Central memory CD8-positive, alpha-beta T cell (primary cell): ENCODE results near the gene GFOD1.

Experiments
- ATAC-seq: fragments of 150-1000 bp; cut with Tn5 transposase; replicated peaks from 2 replicates; pipeline ENCODE4 v1.10.0; 2022; ENCODE audit warnings: mild to moderate bottlenecking, moderate FRiP score, moderate number of reproducible peaks; ENCODE audit not compliant: poor library complexity, severe bottlenecking; ENCODE audit errors: extremely low read depth
- DNase-seq, 2 donors: peaks; one replicate each; pipeline ENCODE4 v3.0.0; 2021; ENCODE audit warnings: low spot score in 2 of 2
- H3K27ac Mint-ChIP-seq: one replicate; pipeline ENCODE4 v1.8.0; 2022; ENCODE audit warnings: low read depth, mild to moderate bottlenecking, moderate library complexity, mixed read lengths
- H3K27me3 Mint-ChIP-seq: one replicate; pipeline ENCODE4 v1.8.0; 2022; ENCODE audit warnings: mixed read lengths
- H3K36me3 Mint-ChIP-seq: one replicate; pipeline ENCODE4 v1.8.0; 2022; ENCODE audit warnings: mild to moderate bottlenecking, moderate library complexity, mixed read lengths; ENCODE audit not compliant: insufficient read depth
- H3K4me1 Mint-ChIP-seq: one replicate; pipeline ENCODE4 v1.8.0; 2022; ENCODE audit warnings: mixed read lengths
- H3K4me3 Mint-ChIP-seq: one replicate; pipeline ENCODE4 v1.8.0; 2022; ENCODE audit warnings: mild to moderate bottlenecking, moderate library complexity, mixed read lengths
- H3K9me3 Mint-ChIP-seq: one replicate; pipeline ENCODE4 v1.8.0; 2022; ENCODE audit warnings: mixed read lengths

The GFOD1 gene

DNA sequence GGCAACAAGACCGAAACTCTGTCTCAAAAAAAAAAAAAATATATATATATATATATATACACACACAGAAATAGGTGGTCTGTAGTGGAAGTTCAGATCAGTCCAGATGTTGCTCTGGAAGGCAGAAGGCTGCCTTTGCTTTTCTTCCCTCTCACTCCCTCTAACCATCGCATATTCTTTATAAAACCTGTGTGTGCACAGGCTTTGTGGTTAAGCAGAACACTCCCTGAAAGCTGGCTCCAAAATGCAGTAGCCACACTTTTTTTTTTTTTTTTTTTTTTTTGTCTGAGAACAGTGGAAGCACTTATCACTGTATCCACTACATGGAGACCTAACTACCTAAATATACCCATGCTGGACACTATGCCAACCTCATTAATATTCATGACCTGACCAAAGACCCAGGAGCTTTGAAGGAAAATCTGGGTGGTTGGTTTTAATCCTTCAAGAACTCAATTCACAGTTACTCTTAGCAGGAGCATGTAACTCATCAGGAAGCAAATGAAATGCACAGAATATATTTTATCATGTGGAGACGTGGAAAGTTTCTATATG, 20.0 kb upstream of the GFOD1 start:
- DNase-seq (no peak), ATAC-seq (no peak)
- Mint-ChIP-seq H3K27ac (no peak overlapping the region), H3K4me3 (no peak overlapping the region), H3K36me3 (no peaks in the 10 kb centered on the region), H3K27me3 (no peaks in the 10 kb centered on the region), H3K9me3 (no peaks in the 10 kb centered on the region), H3K4me1 (no peaks in the 10 kb centered on the region)

DNA sequence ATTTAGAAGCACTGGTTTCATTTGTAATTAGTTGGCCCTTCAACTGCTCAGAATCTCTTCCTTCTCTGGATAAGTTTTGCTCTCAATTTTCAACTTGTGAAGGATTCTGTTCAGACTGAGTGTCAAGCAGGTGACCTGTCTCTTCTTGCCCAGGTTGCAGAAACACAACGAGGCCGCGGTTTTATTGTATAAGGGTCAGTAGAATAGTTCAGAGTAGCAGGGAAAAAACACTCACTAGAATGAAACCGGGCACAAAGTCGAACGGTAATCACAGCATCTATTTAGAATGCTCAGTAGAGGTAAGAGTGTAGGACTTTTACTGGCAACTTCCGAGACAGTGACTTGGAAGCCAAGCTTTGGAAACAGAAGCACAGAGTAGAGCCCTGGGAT, 17.9 kb upstream of the GFOD1 start:
- ATAC-seq: no peak
- Mint-ChIP-seq H3K9me3 (no peaks in the 10 kb centered on the region), H3K27ac (no peak overlapping the region), H3K27me3 (no peaks in the 10 kb centered on the region), H3K36me3 (no peaks in the 10 kb centered on the region), H3K4me1 (no peaks in the 10 kb centered on the region), H3K4me3 (no peak overlapping the region)
- DNase-seq: no peak

DNA sequence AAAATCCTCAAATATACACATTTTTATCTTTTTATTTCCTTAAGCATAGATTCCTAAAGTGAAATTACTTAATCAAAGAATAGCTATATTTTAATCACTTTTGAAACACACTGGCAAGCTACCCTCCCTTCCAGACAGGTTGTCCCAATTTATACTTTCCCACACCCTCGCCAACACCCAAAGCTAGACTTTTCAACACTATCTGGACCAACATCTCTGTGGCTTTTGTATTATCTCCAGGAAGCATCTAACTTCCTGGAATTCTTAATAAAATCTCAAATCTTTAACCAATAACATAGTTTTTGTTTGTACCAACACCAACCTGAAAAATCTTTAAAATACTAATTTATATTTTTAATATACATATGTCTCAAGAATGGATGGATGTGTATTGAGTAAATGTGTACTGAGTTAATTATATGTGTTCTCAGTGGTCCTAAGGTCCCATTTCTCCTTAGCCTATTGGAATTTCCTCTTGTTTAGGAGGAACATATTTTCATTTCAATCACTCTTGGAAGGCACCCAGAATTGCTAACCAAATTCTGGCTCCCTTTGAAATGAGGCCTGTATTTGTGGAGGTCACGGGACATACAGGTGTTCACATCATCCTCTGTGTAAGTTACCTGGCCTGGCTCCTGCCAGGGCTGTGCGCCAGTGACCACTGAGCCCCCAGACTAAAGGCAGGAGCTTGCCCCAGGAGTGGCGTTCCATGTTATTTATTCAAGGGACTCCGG, 17.4 kb upstream of the GFOD1 start:
- no peaks in the 10 kb centered on the region for H3K4me1 Mint-ChIP-seq

DNA sequence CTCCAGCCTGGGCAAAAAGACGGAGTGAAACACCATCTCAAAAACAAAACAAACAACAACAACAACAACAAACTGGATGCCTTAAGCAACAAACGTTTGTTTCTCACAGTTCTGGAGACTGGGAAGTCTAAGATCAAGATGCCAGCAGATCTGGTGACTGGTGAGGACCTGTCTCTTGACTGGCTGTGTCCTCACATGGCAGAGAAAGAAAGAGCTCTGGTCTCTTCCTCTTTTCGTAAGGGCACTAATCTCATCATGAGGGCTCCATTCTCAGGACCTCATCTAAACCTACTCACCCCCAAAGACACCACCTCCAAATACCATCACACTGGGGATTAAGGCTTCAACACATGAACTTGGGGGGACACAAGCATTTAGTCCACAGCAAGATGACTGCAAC, 13.5 kb upstream of the GFOD1 start:
- Mint-ChIP-seq H3K27ac (no peak overlapping the region), H3K36me3 (no peaks in the 10 kb centered on the region), H3K4me1 (no peaks in the 10 kb centered on the region), H3K9me3 (no peaks in the 10 kb centered on the region), H3K4me3 (no peak overlapping the region), H3K27me3 (no peaks in the 10 kb centered on the region)
- ATAC-seq (no peak), DNase-seq (no peak)

More for the DNA sequence above, 17.4 kb upstream of the GFOD1 start:
- Mint-ChIP-seq H3K27me3 (no peaks in the 10 kb centered on the region), H3K36me3 (no peaks in the 10 kb centered on the region), H3K27ac (no peak overlapping the region), H3K9me3 (no peaks in the 10 kb centered on the region), H3K4me3 (no peak overlapping the region)
- DNase-seq (no peak), ATAC-seq (no peak)

DNA sequence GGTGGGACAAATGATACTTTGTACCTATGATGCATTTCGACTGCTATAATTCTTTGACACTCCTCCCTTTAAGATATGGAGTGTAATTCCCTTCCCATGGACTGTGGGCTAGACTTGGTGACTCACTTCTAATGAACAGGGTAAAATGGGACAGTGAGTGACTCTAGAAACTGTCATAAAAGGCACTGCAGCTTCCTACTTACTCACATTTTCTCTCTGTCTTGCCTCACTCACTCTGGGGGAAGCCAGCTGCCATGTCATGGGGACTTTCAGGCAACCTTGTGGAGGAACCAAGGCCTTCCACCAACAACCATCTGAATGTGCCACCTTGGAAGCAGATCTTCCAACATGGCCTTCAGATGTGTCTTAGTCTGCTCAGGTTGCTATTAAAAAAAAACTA, 12.9 kb upstream of the GFOD1 start:
- no peak for DNase-seq
- H3K9me3 Mint-ChIP-seq: no peaks in the 10 kb centered on the region
- H3K36me3 Mint-ChIP-seq: no peaks in the 10 kb centered on the region
- no peak overlapping the region for H3K4me3 Mint-ChIP-seq
- H3K4me1 Mint-ChIP-seq: no peaks in the 10 kb centered on the region
- no peaks in the 10 kb centered on the region for H3K27me3 Mint-ChIP-seq
- H3K27ac Mint-ChIP-seq: no peak overlapping the region
- no peak for ATAC-seq

DNA sequence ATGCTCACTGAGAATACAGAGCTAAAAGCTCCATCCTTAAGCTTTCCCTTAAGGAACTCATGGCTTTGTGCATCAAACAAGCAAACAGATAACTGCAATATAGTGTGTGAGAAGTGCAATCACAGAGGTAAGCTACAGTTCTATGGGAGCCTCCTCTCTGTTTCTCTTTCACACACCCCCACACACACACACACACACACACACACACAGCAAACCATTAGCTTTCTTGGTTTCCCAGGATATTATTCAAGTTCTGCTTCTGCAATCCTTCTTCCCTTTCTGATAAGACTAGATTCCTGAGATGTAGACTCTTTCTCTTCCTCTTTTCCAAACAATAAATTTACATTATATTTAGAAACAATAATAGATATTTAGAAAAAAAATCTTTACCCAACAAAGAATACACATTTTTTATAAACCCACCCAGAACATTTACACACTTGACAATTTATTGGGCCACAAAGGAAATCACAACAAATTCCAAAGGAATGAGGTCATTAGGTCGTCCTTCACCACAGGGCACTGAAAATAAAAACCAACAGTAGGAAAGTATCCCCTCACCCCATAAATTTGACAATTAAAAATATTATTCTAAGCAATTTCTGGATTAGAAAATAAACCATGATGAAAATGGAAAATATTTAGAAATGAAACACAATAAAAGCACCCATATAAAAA, 9.3 kb upstream of the GFOD1 start:
- Mint-ChIP-seq H3K9me3 (no peaks in the 10 kb centered on the region), H3K27me3 (no peaks in the 10 kb centered on the region), H3K4me3 (no peak overlapping the region), H3K4me1 (no peaks in the 10 kb centered on the region), H3K27ac (no peak overlapping the region), H3K36me3 (no peaks in the 10 kb centered on the region)
- no peak for ATAC-seq
- no peak for DNase-seq

DNA sequence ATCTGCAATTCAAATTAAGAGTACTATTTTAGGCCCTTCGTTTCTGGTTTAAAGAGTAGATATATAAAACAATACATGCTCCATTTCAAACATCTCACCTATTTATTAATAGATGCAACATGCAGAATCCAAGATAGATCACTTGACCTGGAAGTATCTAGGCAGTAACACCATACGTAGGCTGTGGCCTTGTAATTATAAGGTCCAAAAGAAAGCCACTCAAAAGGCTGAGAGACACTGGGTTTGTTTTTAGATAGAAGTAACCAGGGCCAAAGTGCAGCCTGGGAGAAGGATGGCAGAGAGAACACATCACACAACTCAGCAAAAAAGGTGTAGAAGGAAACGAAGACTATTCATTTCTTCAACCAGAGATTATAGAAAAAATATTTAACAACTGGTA, 8.4 kb upstream of the GFOD1 start:
- ATAC-seq (no peak), DNase-seq (no peak)
- H3K4me3 Mint-ChIP-seq: no peak overlapping the region
- no peaks in the 10 kb centered on the region for H3K9me3 Mint-ChIP-seq
- H3K27ac Mint-ChIP-seq: no peak overlapping the region
- no peaks in the 10 kb centered on the region for H3K27me3 Mint-ChIP-seq
- H3K4me1 Mint-ChIP-seq: no peaks in the 10 kb centered on the region
- no peaks in the 10 kb centered on the region for H3K36me3 Mint-ChIP-seq

DNA sequence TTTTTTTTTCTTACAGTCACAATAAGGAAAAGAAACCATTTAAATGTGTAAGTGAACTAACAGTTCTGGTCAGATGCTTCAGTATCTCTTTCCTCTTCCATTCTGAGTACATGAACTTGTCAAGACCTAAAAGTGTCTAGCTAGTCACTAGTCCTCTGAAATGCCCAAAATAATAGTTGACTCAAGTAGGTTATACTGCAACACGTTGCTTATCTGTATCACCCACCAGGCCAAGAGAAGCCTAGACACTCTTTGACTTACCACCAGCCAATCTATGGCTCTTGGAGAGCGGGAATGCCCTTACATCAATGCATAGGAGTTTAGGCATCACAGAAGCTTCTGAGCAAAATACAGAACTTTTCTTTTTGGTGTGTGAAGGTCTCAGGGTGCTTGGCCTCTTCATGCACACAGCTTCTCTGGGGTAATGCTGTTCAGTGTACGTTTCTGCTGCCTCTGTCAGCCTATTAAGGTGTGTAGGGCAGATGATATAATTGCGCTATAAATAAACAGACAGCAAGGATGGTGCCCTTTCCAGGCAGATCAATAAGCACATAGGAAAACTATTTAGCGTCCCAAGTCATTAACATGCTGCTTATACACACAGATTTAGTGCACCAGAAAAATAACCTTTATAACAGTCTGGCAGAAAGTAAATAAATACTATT, 7.8 kb upstream of the GFOD1 start:
- Mint-ChIP-seq H3K9me3 (no peaks in the 10 kb centered on the region), H3K4me1 (no peaks in the 10 kb centered on the region), H3K27me3 (no peaks in the 10 kb centered on the region), H3K4me3 (no peak overlapping the region), H3K27ac (no peak overlapping the region), H3K36me3 (no peaks in the 10 kb centered on the region)
- DNase-seq (no peak), ATAC-seq (no peak)

DNA sequence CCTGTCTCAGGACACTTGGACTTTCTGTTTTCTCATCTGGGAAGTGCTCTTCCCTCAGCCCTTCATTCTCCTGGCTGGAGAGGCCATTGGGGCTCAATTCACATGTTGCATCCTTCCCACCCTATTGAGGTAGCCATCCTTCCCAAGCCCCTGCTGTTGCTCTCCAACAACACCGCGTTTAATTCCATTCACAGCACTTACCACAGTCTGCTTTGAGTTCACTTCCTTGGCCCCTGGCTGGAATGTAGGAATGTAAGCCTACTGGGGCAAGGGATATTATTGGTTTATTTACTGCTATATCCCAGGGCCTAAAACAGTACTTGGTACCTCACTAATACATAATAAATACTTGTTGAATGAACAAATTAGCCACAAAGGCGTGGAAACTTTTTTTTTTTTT, 6.7 kb upstream of the GFOD1 start:
- no peaks in the 10 kb centered on the region for H3K36me3 Mint-ChIP-seq
- no peaks in the 10 kb centered on the region for H3K4me1 Mint-ChIP-seq
- DNase-seq (no peak), ATAC-seq (no peak)
- no peak overlapping the region for H3K27ac Mint-ChIP-seq
- no peaks in the 10 kb centered on the region for H3K27me3 Mint-ChIP-seq
- no peaks in the 10 kb centered on the region for H3K9me3 Mint-ChIP-seq
- H3K4me3 Mint-ChIP-seq: no peak overlapping the region

DNA sequence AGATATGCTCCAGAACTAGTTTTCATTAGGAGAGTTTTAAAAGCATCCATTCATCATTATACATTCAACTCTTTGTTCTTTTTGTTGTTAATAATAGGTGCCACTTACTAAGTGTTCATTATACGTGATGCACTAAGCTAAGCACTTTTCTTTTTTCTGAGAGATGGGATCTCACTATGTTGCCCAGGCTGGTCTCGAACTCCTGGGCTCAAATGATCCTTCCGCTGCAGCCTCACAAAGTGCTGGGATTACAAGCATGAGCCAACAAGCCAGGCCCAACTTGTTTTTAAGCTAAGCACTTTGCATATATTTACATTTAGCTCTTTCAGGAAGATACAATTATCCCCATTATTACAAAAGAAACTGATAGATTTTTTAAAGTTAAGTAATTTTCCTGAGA, 5.7 kb upstream of the GFOD1 start:
- Mint-ChIP-seq H3K27me3 (no peaks in the 10 kb centered on the region), H3K4me1 (peaks cover 5% of the 10 kb centered on the region), H3K9me3 (no peaks in the 10 kb centered on the region), H3K27ac (no peak overlapping the region), H3K4me3 (no peak overlapping the region), H3K36me3 (no peaks in the 10 kb centered on the region)
- ATAC-seq: no peak
- DNase-seq: no peak

DNA sequence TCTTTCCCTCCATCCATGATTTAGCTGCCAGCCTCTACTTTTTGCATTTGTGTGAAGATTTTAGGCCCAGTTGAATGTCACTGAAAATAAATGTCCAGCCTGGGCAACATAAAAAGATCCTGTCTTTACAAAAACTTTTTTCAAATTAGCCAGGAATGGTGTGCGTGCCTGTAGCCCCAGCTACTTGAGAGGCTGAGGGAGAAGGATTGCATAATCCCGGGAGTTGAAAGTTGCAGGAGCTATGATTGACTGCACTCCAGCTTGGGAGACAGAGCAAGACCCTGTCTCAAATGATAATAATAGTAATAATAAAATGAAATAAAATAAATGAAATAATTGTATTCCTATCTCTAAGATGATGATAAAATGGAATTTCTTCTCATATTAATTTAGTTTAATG, 5.0 kb upstream of the GFOD1 start:
- H3K27ac Mint-ChIP-seq: no peak overlapping the region
- H3K4me3 Mint-ChIP-seq: no peak overlapping the region
- ATAC-seq (no peak), DNase-seq (no peak)
- H3K27me3 Mint-ChIP-seq: no peaks in the 10 kb centered on the region
- no peaks in the 10 kb centered on the region for H3K36me3 Mint-ChIP-seq
- H3K9me3 Mint-ChIP-seq: no peaks in the 10 kb centered on the region
- H3K4me1 Mint-ChIP-seq: peaks cover 11% of the 10 kb centered on the region

DNA sequence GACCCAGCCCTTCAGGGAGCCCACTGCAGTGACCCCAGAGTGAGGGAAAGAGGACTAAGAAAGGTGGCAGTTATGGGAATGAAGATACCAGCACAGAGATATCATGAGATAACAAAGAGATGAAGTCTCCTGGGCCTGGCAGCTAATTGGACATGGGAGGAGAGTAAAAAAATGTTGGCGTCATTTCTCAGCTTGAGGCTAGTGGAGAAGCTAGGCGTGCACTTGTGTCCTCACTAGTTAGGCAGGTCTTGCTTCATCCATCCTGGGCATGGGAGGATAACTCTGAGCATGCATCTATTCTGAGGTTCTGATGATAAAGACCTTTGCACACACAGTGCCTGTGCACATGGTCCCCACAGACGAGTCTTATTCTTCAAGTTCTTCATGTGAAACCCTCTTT, 4.1 kb upstream of the GFOD1 start:
- ATAC-seq (no peak), DNase-seq (no peak)
- no peak overlapping the region for H3K27ac Mint-ChIP-seq
- H3K9me3 Mint-ChIP-seq: no peaks in the 10 kb centered on the region
- H3K4me3 Mint-ChIP-seq: no peak overlapping the region
- no peaks in the 10 kb centered on the region for H3K27me3 Mint-ChIP-seq
- H3K36me3 Mint-ChIP-seq: no peaks in the 10 kb centered on the region
- H3K4me1 Mint-ChIP-seq: peaks cover 14% of the 10 kb centered on the region

DNA sequence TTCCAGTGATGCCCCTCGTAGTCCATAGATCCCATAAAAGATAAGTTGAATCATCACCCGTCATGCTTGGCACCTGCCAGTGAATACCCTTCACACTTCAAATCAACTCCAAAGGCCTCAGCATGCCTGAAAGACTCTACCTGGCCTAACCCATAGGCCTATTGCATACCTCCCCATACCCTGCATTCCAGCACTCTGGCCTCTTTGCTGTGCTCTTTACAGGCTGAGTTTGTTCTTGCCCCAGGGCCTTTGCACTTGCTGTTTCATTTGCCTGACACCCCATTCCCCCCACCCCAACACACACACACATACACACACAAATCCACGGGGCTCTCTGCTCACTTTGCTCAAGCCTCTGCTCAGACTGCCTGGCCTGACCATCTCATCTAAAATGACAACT, 3.0 kb upstream of the GFOD1 start:
- no peaks in the 10 kb centered on the region for H3K9me3 Mint-ChIP-seq
- H3K4me3 Mint-ChIP-seq: no peak overlapping the region
- H3K4me1 Mint-ChIP-seq: peaks cover 25% of the 10 kb centered on the region
- ATAC-seq (no peak), DNase-seq (no peak)
- no peak overlapping the region for H3K27ac Mint-ChIP-seq
- H3K36me3 Mint-ChIP-seq: no peaks in the 10 kb centered on the region
- no peaks in the 10 kb centered on the region for H3K27me3 Mint-ChIP-seq
